Fibroblast of skin of right quadriceps (primary cell): ENCODE results near the gene JTB.
"Not testable (repeated sequence)": the region's sequence is repeated elsewhere in the genome, so short reads cannot be mapped to it uniquely, and the experiment has no call there.

ENCODE experiments used
- DNase-seq: peaks from one replicate; pipeline ENCODE4 v3.0.0-alpha.2; 2013

JTB gene

GRCh38 chr1:153977250-153978240 lies at the start of gene JTB:
Gene JTB (minus strand): TSS chr1:153977674. CDS start chr1:153977252, 422 bp downstream.
- peak; percentile 78 for DNase-seq

- no peak for DNase-seq
These were observed 42.5 kb upstream of the JTB start for GRCh38 chr1:154019940-154020339.

GRCh38 chr1:154019269-154019668 lies 41.8 kb upstream of the JTB start:
- no peak for DNase-seq

DNA sequence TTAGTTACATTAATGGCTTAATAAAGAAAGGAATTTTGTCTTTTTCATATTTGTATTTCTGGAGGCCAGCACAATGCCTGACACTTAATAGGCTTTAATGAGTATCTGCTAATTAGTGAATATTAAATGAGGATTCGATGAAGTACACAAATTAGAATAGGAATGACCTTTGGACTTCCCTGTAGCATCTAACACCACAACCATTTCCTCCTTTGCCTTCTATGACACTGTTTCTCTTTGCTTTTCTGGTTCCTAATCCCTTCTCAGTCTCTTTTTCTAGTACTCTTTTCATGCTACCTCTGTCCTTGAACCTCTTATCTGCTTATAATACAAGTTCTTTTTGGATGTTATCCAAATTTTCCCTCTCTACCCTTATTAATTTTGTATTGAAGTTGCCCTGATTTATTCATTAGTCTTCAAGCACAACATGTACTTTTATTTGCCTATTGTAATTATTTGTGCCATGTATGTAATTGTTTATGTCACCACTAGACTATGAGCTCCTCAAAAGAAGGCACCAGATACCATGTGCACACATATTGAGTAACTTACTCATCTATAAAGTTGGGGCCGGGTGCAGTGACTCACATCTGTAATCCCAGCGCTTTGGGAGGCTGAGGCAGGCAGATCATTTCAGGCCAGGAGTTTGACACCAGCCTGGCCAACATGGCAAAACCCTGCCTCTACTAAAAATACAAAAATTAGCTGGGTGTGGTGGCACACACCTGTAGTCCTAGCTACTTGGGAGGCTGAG lies 36.9 kb upstream of the JTB start:
- peak; percentile 51 for DNase-seq

DNA sequence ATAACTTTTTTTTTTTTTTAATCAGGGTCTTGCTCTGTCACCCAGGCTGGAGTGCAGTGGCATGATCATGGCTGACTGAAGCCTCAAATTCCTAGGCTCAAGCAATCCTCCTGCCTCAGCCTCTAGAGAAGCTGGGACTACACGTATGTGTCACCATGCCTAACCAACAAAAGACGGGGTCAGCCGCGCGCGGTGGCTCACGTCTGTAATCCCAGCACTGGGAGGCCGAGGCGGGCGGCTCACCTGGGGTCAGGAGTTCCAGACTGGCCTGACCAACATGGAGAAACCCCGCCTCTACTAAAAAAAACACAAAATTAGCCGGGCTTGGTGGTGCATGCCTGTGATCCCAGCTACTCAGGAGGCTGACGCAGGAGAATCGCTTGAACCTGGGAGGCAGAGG lies 35.1 kb upstream of the JTB start:
- DNase-seq = not testable (repeated sequence)

DNA sequence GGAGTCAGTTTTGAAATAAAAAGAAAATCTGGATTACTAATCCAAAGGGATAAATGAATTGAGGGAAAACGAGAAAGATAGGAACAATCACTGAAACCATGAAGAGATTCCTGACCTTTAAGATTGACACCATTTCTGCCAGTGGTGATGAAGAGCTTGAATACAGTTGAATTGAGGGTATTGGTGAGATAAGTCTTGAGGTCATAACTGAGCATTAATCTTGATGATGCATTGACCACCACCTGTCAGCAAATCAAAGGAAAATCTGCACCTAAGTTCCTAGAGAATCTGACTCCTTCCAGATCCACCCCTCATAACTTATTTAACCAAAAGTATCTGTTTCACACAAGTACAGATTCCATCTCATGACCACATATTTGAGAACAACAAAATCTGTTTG lies 34.7 kb upstream of the JTB start:
- DNase-seq = no peak

DNA sequence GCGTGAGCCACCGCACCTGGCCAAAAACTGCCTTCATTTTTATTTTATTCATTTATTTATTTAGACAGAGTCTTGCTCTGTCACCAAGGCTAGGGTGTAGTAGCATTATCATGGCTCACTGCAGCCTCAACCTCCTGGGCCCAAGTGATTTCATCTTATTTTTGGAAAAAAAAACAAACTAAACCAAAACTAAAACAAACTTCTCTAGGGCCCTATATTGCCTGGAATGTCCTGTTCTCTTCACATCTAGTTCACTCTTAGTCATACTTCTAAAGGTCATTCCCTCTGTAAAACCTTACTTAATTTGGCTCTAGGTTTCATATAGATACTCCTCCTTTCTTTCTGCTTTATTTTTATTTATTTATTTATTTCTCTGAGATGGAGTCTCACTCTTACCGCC lies 28.7 kb upstream of the JTB start:
- peak; percentile 34 for DNase-seq

- DNase-seq = no peak
These were observed 22.9 kb upstream of the JTB start for GRCh38 chr1:154000420-154000819.

DNA sequence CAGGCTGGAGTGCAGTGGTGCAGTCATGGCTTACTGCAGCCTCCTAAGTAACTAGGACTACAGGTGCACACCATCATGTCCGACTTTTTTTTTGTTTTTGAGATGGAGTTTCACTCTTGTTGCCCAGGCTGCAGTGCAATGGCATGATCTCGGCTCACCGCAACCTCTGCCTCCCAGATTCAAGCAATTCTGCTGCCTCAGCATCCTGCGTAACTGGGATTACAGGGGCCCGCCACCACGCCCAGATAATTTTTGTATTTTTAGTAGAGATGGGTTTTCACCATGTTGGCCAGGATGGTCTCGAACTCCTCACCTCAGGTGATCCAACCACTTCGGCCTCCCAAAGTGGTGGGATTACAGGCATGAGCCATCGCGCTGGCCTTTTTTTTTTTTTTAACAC lies 19.4 kb upstream of the JTB start:
- DNase-seq = not testable (repeated sequence)

- no peak for DNase-seq
These were observed 18.2 kb upstream of the JTB start for GRCh38 chr1:153995640-153996039.

DNA sequence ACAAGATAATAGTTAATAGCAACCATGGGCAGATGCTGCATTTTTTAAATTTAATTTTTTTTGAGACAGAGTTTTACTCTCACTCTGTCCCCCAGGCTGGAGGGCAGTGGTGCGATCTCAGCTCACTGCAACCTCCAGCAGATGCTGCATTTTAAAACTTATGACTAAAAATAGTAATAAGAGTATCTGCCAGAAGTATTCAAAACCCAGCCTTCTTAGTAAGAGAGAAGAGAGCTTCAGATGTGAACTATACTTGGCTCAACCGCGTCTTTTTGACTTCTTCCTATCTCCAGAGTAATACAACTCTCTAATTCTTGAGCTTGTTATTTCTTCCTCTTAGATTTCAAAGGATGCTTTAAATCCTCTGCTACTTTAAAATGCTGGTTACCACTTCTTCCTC lies 17.7 kb upstream of the JTB start:
- no peak for DNase-seq

DNA sequence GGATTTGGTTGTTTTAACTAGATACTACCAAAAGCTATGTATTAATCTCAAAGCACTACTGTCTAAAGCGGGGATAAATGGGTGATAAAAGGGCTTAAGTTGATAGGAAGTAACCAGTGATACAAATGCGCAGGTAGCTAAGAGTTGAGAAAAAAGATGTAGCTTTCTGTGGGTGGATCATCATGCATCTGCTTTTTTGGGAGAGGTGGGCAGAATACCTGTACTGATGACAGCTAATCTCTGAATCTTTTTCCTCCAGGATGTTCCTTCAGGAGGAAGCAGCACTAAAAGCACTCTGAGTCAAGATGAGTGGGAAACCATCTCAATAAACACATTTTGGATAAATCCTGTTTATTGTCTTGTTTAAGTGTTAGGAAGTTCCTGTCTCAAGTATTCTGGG lies 14.3 kb upstream of the JTB start:
- DNase-seq = no peak

DNA sequence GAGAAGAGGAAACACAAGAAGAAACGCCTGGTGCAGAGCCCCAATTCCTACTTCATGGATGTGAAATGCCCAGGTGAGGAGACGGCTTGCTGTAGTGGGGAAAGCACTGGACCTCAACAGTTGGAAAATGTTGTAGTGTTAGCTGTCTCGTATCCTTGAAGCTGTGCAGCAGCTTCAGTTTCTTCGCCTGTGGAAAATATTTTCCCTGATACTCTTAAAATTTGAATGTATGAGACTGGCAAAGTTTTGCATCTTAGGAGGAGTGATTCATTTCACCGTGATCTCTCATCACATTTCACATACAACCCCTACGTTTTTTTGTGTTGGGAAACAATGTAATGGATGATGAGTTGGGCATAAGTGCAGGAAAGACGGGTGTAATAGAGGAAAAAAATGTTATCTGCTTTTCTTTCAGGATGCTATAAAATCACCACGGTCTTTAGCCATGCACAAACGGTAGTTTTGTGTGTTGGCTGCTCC lies 13.7 kb upstream of the JTB start:
- no peak for DNase-seq

DNA sequence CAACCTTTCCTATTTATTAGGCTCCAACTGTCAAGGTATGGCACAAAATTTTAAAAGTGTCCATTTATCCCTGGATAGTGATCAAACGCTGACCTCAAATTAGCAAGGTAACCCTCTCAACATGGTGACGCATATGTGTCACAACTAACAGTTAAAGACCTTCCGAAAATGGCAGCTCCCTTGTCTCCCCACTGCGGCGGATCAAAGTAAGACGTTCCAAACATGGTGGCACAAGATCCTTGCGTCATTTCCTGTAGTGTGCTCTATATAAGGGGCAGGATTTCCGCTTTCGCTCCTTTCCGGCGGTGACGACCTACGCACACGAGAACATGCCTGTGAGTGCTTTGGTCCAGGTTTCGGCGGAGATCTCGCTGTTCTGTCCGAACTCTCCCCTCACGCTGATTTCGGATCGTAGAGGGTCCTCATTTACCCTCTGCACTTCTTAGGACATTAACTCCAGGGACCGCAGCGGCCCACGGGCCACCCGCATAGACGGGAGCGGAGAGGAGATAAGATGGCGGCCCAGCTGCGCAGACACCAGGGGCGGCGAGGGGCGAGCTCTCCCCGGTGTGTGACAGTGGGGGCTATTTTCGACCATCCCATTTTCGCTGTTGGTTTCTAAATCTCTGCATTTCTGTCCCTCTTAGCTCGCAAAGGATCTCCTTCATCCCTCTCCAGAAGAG lies 13.1 kb upstream of the JTB start, which contains the start of gene RPS27:
Gene RPS27, plus strand, starts transcription at position 295 of the 683 bp plus-strand sequence. Its CDS starts 35 bp downstream, at position 330.
- peak; percentile 99 for DNase-seq

DNA sequence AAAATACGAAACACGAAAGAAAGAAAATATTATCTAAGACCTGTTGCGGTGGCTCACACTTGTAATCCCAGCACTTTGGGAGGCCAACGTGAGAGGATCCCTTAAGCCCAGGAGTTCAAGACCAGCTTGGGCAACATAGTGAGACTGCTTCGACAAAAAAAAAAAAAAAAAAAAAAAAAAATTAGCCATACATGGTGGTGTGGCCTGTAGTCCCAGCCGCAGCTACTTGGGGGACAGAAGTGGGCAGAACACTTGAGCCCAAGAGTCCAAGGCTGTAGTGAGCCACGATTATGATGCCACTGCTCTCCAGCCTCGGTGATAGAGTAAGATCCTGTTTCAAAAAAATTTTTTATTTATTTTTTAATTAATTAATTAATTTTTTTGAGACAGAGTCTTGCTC lies 10.1 kb upstream of the JTB start:
- no peak for DNase-seq

GRCh38 chr1:153985941-153986761 lies 8.7 kb upstream of the JTB start, which contains the start of gene RAB13:
Gene RAB13 (minus strand): TSS chr1:153986339. CDS start chr1:153986236, 103 bp downstream.
- DNase-seq = peak; percentile 87

DNA sequence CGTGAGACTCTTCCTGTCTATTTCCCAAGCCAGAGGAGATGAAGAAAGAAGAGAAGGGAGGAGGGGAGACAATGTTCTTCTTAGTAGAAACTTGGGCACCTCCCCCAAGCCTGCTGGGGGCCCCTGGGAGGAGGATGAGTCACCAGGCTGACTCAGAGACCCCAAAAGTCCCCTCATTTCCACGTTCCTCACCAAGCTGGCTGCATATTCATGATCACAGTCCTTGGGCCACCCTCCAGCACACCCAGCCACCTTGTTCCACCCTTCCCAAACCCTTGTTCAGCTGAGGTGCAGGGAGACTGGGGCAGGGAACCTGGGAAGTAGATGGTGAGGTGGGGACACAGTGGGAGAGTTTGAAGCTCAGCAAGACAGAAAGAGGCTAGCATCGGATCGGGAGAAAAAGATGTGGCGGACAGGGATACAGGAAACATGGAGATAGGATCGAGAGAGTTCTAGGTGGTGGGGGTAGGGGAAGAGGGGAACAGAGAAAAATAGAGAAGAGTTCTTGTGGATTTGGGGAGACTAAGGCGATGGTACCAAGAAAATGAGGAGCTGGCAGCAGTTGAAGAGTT lies 8.0 kb upstream of the JTB start:
- peak; percentile 89 for DNase-seq

DNA sequence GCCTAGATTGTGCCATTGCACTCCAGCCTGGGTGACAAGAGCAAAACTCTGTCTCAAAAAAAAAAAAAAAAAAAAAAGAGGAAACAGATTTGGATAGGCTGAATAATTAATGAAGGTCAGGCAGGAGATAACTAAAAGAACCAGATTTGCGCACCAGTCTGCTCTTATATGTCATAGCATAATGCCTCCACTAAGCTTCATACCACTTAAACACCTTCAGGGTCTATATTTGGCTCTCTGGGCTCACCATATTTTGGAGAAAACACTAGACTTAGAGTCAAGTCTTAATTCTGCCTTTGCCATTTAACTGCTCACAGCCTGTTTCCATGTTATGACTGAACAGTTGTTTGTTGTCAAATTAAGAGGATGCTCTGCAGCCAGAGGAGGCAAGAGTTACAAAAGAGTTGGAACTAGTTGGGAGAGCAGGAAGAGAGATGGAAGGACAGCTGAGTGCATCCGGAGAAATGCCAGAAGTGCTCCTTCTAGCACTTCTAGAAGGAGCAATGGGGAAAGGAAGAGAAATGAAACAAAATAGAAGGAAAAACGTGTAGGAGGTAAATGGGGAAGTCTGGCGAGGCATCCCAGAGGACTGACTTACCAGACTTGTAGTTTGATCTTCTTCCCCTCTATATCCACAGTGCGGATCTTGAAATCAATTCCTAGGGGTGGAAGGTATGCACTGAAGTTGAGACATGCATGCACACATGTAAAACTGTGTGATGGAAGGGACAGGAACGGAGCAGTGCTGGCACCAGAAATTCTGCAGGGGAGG lies 6.8 kb upstream of the JTB start:
- DNase-seq = no peak

- DNase-seq = not testable (repeated sequence)
These were observed 4.3 kb upstream of the JTB start for GRCh38 chr1:153981735-153982134.

GRCh38 chr1:153979091-153979490 lies 1.6 kb upstream of the JTB start:
- DNase-seq = not testable (repeated sequence)
